Measurements from ENCODE around the gene MEIOSIN.
A peak's percentile ranks its signal among the peaks of the same experiment; 100 is the strongest.
"Not testable (repeated sequence)": the region's sequence is repeated elsewhere in the genome, so short reads cannot be mapped to it uniquely, and the experiment has no call there.

Gene MEIOSIN

GRCh38 chr19:45733160-45733810 is at the start of gene MEIOSIN:
Gene MEIOSIN, plus strand, starts transcription at chr19:45733439. Its CDS starts 1,938 bp downstream, at chr19:45735377.
- DNase-seq, result no peak

GRCh38 chr19:45685045-45685444 is 48.2 kb upstream of the MEIOSIN start:
- DNase-seq, result not testable (repeated sequence)

GRCh38 chr19:45687599-45687998 is 45.6 kb upstream of the MEIOSIN start:
- no peak for DNase-seq

GRCh38 chr19:45691516-45692186 is 41.6 kb upstream of the MEIOSIN start, which contains the start of gene SNRPD2:
Gene SNRPD2, minus strand, starts transcription at chr19:45691953. Its CDS starts 65 bp downstream, at chr19:45691888.
- peak; percentile 92 to 95 for DNase-seq

DNA sequence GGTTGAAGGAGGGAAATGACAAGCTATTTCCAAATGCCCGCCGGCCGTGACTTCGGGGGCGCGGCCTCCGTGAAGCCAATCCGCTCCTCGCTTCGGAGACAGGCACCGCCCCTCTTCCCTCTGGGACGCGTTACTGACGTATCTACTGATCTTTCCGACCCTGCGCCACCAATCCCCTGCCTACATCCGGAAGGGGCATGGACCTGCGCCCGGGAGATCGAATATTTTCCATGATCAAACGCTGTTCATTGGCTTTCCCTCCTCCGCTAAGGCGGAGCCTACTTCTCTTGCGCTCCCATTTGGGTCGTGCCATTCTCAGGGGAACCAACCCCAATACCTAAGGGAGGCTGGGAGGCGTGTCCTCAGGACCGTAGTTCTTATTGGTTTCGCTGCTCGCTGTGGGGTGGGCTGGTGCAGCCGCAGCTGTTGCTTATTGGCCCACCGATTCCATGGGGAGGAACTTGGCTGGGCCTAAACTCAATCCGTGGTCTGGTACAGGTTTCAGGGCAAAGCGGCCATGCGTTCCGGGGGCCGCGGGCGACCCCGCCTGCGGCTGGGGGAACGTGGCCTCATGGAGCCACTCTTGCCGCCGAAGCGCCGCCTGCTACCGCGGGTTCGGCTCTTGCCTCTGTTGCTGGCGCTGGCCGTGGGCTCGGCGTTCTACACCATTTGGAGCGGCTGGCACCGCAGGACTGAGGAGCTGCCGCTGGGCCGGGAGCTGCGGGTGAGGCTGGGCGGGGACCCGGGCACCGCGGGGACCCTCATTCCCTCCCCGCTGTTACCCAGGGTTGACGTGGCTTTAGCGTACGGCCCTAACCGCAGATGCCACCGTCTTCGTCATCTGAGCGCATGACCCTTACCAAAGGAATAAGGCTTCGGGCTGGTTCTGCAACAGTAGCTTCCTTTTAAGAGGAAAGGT is 40.8 kb upstream of the MEIOSIN start, which contains the start of gene QPCTL:
QPCTL (plus strand) TSS at position 480 of the 919 bp plus-strand sequence; CDS start at position 518, 38 bp downstream.
- DNase-seq, result peak; percentile 91 to 94

- peak; percentile 83 to 86 for DNase-seq
Measured at GRCh38 chr19:45693106-45693788, 40.0 kb upstream of the MEIOSIN start.

GRCh38 chr19:45701676-45702075 is 31.6 kb upstream of the MEIOSIN start:
- DNase-seq, result no peak

DNA sequence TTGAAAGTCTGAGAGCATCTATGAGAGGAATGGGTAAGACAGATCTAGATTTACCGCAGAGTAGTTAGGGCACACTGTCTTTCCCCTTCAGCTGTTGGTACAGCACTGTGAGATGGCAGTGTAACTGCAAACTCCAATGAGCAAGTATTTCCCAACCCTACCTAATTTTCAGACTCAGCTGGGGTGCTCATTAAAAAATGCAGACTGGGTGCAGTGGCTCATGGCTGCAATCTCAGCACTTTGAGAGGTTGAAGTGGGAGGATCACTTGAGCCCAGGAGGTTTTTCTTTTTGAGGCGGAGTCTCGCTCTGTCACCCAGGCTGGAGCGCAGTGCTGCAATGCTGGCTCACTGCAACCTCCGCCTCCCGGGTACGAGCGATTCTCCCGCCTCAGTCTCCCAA is 28.1 kb upstream of the MEIOSIN start:
- DNase-seq, result no peak

GRCh38 chr19:45705710-45706415 is 27.4 kb upstream of the MEIOSIN start:
- DNase-seq, result no peak

- no peak for DNase-seq
Measured at GRCh38 chr19:45710356-45711130, 22.7 kb upstream of the MEIOSIN start.

- DNase-seq, result no peak
Measured at GRCh38 chr19:45711851-45712698, 21.2 kb upstream of the MEIOSIN start.

- DNase-seq, result no peak
Measured at GRCh38 chr19:45712699-45713067, 20.6 kb upstream of the MEIOSIN start.

- no peak for DNase-seq
Measured at GRCh38 chr19:45713141-45713540, 20.1 kb upstream of the MEIOSIN start.

DNA sequence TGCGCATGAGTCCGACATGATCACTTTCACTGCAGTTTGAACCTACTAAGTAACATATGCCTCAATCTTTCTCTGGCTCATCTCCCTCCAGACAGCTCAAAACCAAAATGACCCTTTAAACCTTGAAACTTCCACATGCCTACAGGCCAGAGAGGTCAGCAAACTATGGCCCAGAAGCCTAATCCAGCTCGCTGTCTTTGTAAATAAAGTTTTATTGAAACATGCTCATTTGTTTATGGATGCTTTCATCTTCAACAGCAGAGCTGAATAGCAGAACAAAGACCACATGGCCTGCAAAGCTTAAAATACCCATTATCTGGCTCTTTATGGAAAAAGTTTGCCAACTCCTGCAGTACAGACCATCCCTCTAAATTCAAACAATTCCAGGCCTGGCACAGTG is 18.1 kb upstream of the MEIOSIN start:
- DNase-seq, result no peak

DNA sequence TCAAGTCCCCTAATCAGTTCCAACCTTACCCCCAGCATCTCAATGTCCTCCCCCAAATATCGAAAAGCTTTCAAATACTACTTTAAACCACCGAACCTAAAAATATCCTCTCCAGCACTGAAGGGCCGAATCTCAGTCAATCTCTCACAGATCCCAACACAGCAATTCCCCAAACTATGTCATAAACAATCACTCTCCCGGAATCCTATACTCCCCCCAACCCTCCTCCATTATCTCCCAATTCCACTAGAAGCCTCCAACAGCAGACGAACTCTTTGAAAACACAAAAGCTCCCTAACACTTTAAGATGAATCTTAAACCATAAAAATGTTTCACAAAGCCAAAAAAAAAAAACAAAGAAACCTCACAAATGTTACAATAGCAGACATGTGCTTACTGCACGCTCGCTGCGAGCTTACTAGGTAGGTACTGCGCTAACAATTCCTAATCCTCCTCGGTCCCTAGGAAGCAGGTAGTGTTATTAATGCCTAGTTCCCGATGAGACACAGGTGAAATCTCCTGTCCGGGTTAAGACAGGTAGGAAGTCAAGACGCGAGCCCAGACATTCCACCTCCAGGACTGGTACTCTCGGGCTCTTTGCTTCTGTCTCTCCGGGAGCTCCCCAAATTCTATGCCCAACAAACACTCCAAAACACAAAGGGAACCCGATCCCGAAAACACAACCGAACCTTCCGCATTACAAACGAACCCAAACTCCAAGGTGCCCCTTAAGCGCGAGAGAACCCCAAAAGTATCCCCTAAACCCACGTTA is 16.7 kb upstream of the MEIOSIN start:
- peak in 1 of 2 donors; percentile 14 for DNase-seq

GRCh38 chr19:45717131-45717982 is 15.9 kb upstream of the MEIOSIN start:
- DNase-seq, result peak; percentile 95

DNA sequence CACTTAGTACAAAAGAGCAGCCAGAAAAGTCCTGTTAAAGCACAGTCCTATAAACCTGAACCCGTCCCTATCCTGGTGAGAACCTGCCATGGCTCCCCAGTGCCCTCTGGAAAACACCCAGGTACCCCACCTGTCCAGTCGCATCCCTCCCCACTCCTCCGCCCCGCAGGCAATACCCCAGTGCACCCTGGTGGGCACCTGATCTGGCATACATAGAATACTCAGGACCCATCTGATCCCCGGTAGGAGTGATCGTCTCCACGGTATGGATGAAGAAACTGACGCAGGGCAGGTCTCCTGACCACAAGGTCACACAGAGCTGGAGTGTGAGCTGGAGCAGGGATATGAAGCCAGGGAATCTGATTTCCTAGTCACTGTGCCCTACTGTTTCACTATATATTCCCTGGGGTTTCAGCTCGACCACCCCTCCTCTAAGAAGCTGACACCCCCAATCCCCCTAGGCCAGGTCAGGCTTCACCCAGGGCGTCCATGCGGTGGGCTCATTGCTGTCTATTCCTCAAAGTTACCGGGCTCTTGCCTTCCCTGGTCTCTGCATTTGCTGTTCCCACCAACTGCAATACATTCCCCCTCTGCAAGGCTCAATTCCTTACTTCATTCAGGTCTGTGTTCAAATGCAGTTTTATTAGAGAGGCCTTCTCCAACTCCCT is 15.1 kb upstream of the MEIOSIN start:
- DNase-seq, result no peak

GRCh38 chr19:45720065-45720464 is 13.2 kb upstream of the MEIOSIN start:
- not testable (repeated sequence) for DNase-seq
